GM12875 (cell line): ENCODE measurements around the gene CCNI.
"Not testable (repeated sequence)": the region's sequence is repeated elsewhere in the genome, so short reads cannot be mapped to it uniquely, and the experiment has no call there.

Experiments used
- H3K4me3 ChIP-seq: one replicate; pipeline ENCODE4 v1.5.1; 2011; ENCODE audit warnings: low read depth, low read length, control low read depth
- CTCF ChIP-seq: IDR thresholded peaks from 2 replicates; pipeline ENCODE4 v1.5.1; 2011; ENCODE audit warnings: low read depth, mild to moderate bottlenecking, control low read depth, inconsistent platforms, low read length, moderate library complexity, borderline replicate concordance; ENCODE audit not compliant: insufficient read depth

The CCNI gene

GRCh38 chr4:77073106-77073809 is 2.5 kb downstream of the CCNI start:
- no peak for TF ChIP-seq CTCF
- peak overlapping the region; percentile 84 for H3K4me3 ChIP-seq

- TF ChIP-seq CTCF: no peak
- no peak overlapping the region for H3K4me3 ChIP-seq
Measured at GRCh38 chr4:77072195-77072753, 3.5 kb downstream of the CCNI start.

- H3K4me3 ChIP-seq: not testable (repeated sequence)
Measured at GRCh38 chr4:77069514-77069913, 6.3 kb downstream of the CCNI start.

- no peak overlapping the region for H3K4me3 ChIP-seq
- no peak for TF ChIP-seq CTCF
Measured at GRCh38 chr4:77065382-77065781, 10.4 kb downstream of the CCNI start.

- TF ChIP-seq CTCF: no peak
- H3K4me3 ChIP-seq: no peak overlapping the region
Measured at GRCh38 chr4:77062856-77063255, 12.9 kb downstream of the CCNI start.

- peak; percentile 70; the same call in 1 of the 2 replicates for TF ChIP-seq CTCF
- H3K4me3 ChIP-seq: no peak overlapping the region
Measured at GRCh38 chr4:77052352-77052751, 23.4 kb downstream of the CCNI start.

GRCh38 chr4:77050962-77051361 is 24.8 kb downstream of the CCNI start:
- TF ChIP-seq CTCF: no peak
- no peak overlapping the region for H3K4me3 ChIP-seq
